CD4-positive, alpha-beta T cell (primary cell): ENCODE results near the gene B4GALT6. TPM values are rescaled to one million over a fixed set of nuclear protein-coding genes. Genes with fewer than 3 reads are reported as not detected.

ENCODE experiments used
- ATAC-seq: fragments of 200-7000 bp; cut with Tn5 transposase; one replicate; pipeline ENCODE4 v1.10.0; 2022; ENCODE audit warnings: mild to moderate bottlenecking; ENCODE audit not compliant: poor library complexity
- CTCF ChIA-PET: fragments of 350-600 bp; sonication (Branson Sonifier 250); formaldehyde crosslinking; loops from one replicate; lab custom pipeline; 2021; ENCODE audit warnings: antibody characterized with exemption, inconsistent platforms; lab: Charles Lee
- POLR2A ChIA-PET: fragments of 350-600 bp; sonication (Branson Sonifier 250); formaldehyde crosslinking; loops from one replicate; lab custom pipeline; 2021; ENCODE audit warnings: antibody characterized with exemption, inconsistent platforms; lab: Charles Lee
- DNase-seq, 14 experiments: peaks; one replicate each; pipeline ENCODE4 v3.0.0-alpha.2; 2013 to 2020; ENCODE audit warnings: mixed read lengths in 2 of 14
- H3K27ac ChIP-seq, 2 donors: one replicate each; pipeline versions ENCODE4 v1.5.1 to v1.7.0; 2013; ENCODE audit warnings: low read length in 2 of 2, low read depth in 1 of 2, mild to moderate bottlenecking in 1 of 2
- H3K27me3 ChIP-seq, 2 experiments: 1 replicate in 1 of 2; 2 replicates in 1 of 2; pipeline versions ENCODE4 v1.6.1 to v1.7.0; 2013; ENCODE audit warnings: low read length in 2 of 2, control low read depth in 1 of 2, mild to moderate bottlenecking in 1 of 2, moderate library complexity in 1 of 2; ENCODE audit not compliant: insufficient read depth in 2 of 2, control insufficient read depth in 1 of 2
- H3K36me3 ChIP-seq: one replicate; pipeline ENCODE4 v1.6.1; 2013; ENCODE audit warnings: low read length, control low read depth; ENCODE audit not compliant: insufficient read depth
- H3K4me1 ChIP-seq: one replicate; pipeline ENCODE4 v1.6.1; 2013; ENCODE audit warnings: low read length, control low read depth; ENCODE audit not compliant: insufficient read depth
- H3K4me3 ChIP-seq: one replicate; pipeline ENCODE4 v1.5.1; 2013; ENCODE audit warnings: mild to moderate bottlenecking, low read length, moderate library complexity
- H3K9me3 ChIP-seq, 2 experiments: 1 replicate in 1 of 2; 2 replicates in 1 of 2; pipeline versions ENCODE4 v1.6.1 to v1.7.0; 2013; ENCODE audit warnings: low read length in 2 of 2, mild to moderate bottlenecking in 2 of 2, control low read depth in 1 of 2, moderate library complexity in 1 of 2; ENCODE audit not compliant: control insufficient read depth in 1 of 2, insufficient read depth in 1 of 2
- H3K27ac Mint-ChIP-seq: one replicate; pipeline ENCODE4 v1.8.0; 2020; ENCODE audit warnings: mixed read lengths
- H3K27me3 Mint-ChIP-seq: one replicate; pipeline ENCODE4 v1.8.0; 2021; ENCODE audit warnings: mixed read lengths
- H3K36me3 Mint-ChIP-seq: one replicate; pipeline ENCODE4 v1.8.0; 2021; ENCODE audit warnings: low read depth, mixed read lengths
- H3K4me1 Mint-ChIP-seq: one replicate; pipeline ENCODE4 v1.8.0; 2021; ENCODE audit warnings: low read depth, mixed read lengths
- H3K4me3 Mint-ChIP-seq: one replicate; pipeline ENCODE4 v1.8.0; 2020; ENCODE audit warnings: mild to moderate bottlenecking, mixed read lengths
- H3K9me3 Mint-ChIP-seq: one replicate; pipeline ENCODE4 v1.8.0; 2020; ENCODE audit warnings: mixed read lengths
- CTCF ChIP-seq: fragments of 200-600 bp; IDR thresholded peaks from one replicate; pipeline ENCODE4 v1.8.0; 2022; ENCODE audit warnings: antibody characterized with exemption, mild to moderate bottlenecking
- intact Hi-C, 2 experiments: fragments of 100-400 bp; cut with DNase I in 1 of 2; cut with micrococcal nuclease in 1 of 2; formaldehyde crosslinking; loops; one replicate each; pipeline versions ENCODE4 v1.15.1 to v1.9.0; 2023 to 2025; cut with DNase I, micrococcal nuclease
- total RNA-seq, 174 experiments: library from RNA in 2 of 174; stranded (reverse) in 2 of 174; gene quantifications; one replicate each; pipeline ENCODE4 v1.2.3 and lab custom pipeline; 2021 to 2026

B4GALT6 gene
- total RNA-seq, 2 experiments from 2014 or later = 0.75 TPM; not detected in 1

DNA sequence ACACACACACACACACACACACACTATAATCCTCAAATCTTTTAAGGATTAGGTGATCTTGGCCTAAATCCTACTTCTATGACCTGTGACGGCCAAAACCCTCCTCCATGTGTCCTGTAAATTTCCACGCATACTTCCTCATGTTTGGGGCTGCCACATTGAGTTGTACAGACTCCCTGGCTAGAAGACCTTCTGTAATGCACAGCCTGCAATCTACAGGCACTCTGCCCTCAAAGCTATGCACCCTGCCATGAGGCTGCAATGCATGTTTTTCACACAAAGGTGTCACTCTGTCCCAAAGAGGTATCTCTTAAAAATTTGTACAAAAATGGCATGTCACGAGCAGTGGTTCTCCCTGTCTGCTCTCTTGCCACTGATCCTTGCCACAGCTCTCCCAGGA lies 26.4 kb upstream of the B4GALT6 start:
- Mint-ChIP-seq H3K27ac (no peak overlapping the region), H3K27me3 (peaks cover 4% of the 10 kb centered on the region), H3K4me1 (no peaks in the 10 kb centered on the region), H3K36me3 (no peaks in the 10 kb centered on the region), H3K9me3 (no peaks in the 10 kb centered on the region), H3K4me3 (no peak overlapping the region)
- no peak overlapping the region for H3K27ac ChIP-seq
- H3K4me3 ChIP-seq = no peak overlapping the region
- intact Hi-C loops = no loop called here
- no peak for TF ChIP-seq CTCF
- no peaks in the 10 kb centered on the region for H3K27me3 ChIP-seq
- ChIA-PET CTCF (no interaction called here), POLR2A (no interaction called here)
- H3K9me3 ChIP-seq = no peaks in the 10 kb centered on the region
- H3K36me3 ChIP-seq = no peaks in the 10 kb centered on the region
- ATAC-seq (no peak), DNase-seq (no peak)
- H3K4me1 ChIP-seq = no peaks in the 10 kb centered on the region

DNA sequence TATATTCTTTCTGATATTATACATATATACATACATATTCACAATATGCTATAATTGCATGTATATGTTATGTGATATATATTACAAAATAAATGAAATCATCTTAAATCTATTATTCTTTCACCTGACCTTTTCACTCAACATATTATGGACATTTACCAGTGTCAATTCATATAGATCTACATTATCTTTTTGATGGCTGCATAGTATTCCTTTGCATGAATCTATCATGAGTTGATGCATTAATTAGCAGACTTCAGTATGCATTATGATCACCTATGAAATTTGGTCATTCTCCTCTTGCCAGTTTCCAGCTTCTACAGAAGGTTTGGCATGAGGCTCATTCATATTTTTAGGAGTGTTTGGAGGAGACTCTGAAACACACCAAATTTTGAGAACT lies 23.4 kb upstream of the B4GALT6 start:
- Histone ChIP-seq H3K27ac (no peak overlapping the region), H3K4me3 (no peak overlapping the region), H3K27me3 (peaks cover 0 to 4% of the 10 kb centered on the region in 2 experiments), H3K36me3 (no peaks in the 10 kb centered on the region), H3K4me1 (no peaks in the 10 kb centered on the region), H3K9me3 (no peaks in the 10 kb centered on the region)
- Mint-ChIP-seq H3K4me1 (peaks cover under 1% of the 10 kb centered on the region), H3K4me3 (no peak overlapping the region), H3K9me3 (no peaks in the 10 kb centered on the region), H3K27ac (no peak overlapping the region), H3K36me3 (no peaks in the 10 kb centered on the region), H3K27me3 (peaks cover 4% of the 10 kb centered on the region)
- intact Hi-C loops = no loop called here
- TF ChIP-seq CTCF = no peak
- ChIA-PET CTCF (no interaction called here), POLR2A (interaction anchor here (1.2 kb wide), 1 partner anchor 13 kb away, joined by 4 read pairs; no protein-coding TSS in a partner anchor)
- no peak for DNase-seq
- ATAC-seq = no peak

- Mint-ChIP-seq H3K27me3 (peaks cover 4% of the 10 kb centered on the region), H3K36me3 (no peaks in the 10 kb centered on the region), H3K4me3 (no peak overlapping the region), H3K27ac (no peak overlapping the region), H3K9me3 (no peaks in the 10 kb centered on the region), H3K4me1 (peaks cover 7% of the 10 kb centered on the region)
- H3K36me3 ChIP-seq = no peaks in the 10 kb centered on the region
- no peak for DNase-seq
- H3K27ac ChIP-seq = no peak overlapping the region
- CTCF ChIA-PET = interaction anchor here (1.4 kb wide), 1 partner anchor 10 kb away, joined by 3 read pairs; no protein-coding TSS in a partner anchor
- POLR2A ChIA-PET = interaction anchor here (0.6 kb wide), 1 partner anchor 890 kb away, joined by 4 read pairs; no protein-coding TSS in a partner anchor
- H3K4me3 ChIP-seq = no peak overlapping the region
- TF ChIP-seq CTCF = no peak
- peaks cover 0 to 4% of the 10 kb centered on the region in 2 experiments for H3K27me3 ChIP-seq
- ATAC-seq = no peak
- intact Hi-C loops = no loop called here
- no peaks in the 10 kb centered on the region for H3K9me3 ChIP-seq
- peaks cover 4% of the 10 kb centered on the region for H3K4me1 ChIP-seq
Measured at GRCh38 chr18:31702449-31702848, 18.1 kb upstream of the B4GALT6 start.
